Endodermal cell (in vitro differentiated cells): ENCODE data around the gene SPPL2C. TPM values are rescaled to one million over a fixed set of nuclear protein-coding genes. Genes with fewer than 3 reads are reported as not detected.
A peak's percentile ranks its signal among the peaks of the same experiment; 100 is the strongest.

Source experiments
- DNase-seq: peaks from one replicate; pipeline ENCODE4 v3.0.0-alpha.2; 2017
- H3K27ac ChIP-seq: 2 replicates; pipeline ENCODE4 v1.5.1; 2013; ENCODE audit warnings: mild to moderate bottlenecking, low read depth, low read length, moderate library complexity
- H3K27me3 ChIP-seq: 2 replicates; pipeline ENCODE4 v1.6.1; 2013; ENCODE audit warnings: mild to moderate bottlenecking, low read length, moderate library complexity; ENCODE audit not compliant: insufficient read depth, control insufficient read depth, poor library complexity, severe bottlenecking
- H3K36me3 ChIP-seq: 2 replicates; pipeline ENCODE4 v1.7.0; 2013; ENCODE audit warnings: mild to moderate bottlenecking, low read length, moderate library complexity; ENCODE audit not compliant: control insufficient read depth, insufficient read depth
- H3K4me1 ChIP-seq: one replicate; pipeline ENCODE4 v1.7.0; 2013; ENCODE audit warnings: low read length; ENCODE audit not compliant: control insufficient read depth, insufficient read depth
- H3K4me3 ChIP-seq: 2 replicates; pipeline ENCODE4 v1.5.1; 2013; ENCODE audit warnings: mild to moderate bottlenecking, low read length, moderate library complexity
- H3K9ac ChIP-seq: 2 replicates; pipeline ENCODE4 v1.6.1; 2013; ENCODE audit warnings: mild to moderate bottlenecking, low read length, moderate library complexity; ENCODE audit not compliant: poor library complexity, severe bottlenecking; ENCODE audit errors: extremely low read depth
- H3K9me3 ChIP-seq: 2 replicates; pipeline ENCODE4 v1.6.1; 2013; ENCODE audit warnings: mild to moderate bottlenecking, low read length, moderate library complexity; ENCODE audit not compliant: control insufficient read depth
- H3K27ac Mint-ChIP-seq: 2 replicates; pipeline ENCODE4 v1.8.0; 2020; ENCODE audit warnings: mixed read lengths
- H3K27me3 Mint-ChIP-seq: 2 replicates; pipeline ENCODE4 v1.8.0; 2021; ENCODE audit warnings: mild to moderate bottlenecking, mixed read lengths; ENCODE audit not compliant: insufficient read depth
- H3K36me3 Mint-ChIP-seq: 2 replicates; pipeline ENCODE4 v1.8.0; 2020; ENCODE audit warnings: low read depth, mixed read lengths
- H3K4me1 Mint-ChIP-seq: 2 replicates; pipeline ENCODE4 v1.8.0; 2020; ENCODE audit warnings: mixed read lengths
- H3K4me3 Mint-ChIP-seq: 2 replicates; pipeline ENCODE4 v1.8.0; 2020; ENCODE audit warnings: mild to moderate bottlenecking, moderate library complexity, mixed read lengths
- H3K9me3 Mint-ChIP-seq: 2 replicates; pipeline ENCODE4 v1.8.0; 2020; ENCODE audit warnings: mild to moderate bottlenecking, mixed read lengths
- CTCF ChIP-seq: fragments of 200-600 bp; sonication (generic); conservative IDR thresholded peaks from 2 replicates; pipeline ENCODE4 v1.5.0; 2021; ENCODE audit warnings: antibody characterized with exemption, mild to moderate bottlenecking
- WGBS, 2 experiments: methylation state at CpG; one replicate each; pipeline versions ENCODE4 v1.1.5 to v1.1.7; 2013; ENCODE audit warnings: missing lambda C conversion rate in 2 of 2, mixed read lengths in 1 of 2; ENCODE audit not compliant: insufficient coverage in 1 of 2, insufficient read length in 1 of 2; 5-methylcytosine and 5-hydroxymethylcytosine counted together
- total RNA-seq, 2 donors: library from RNA; stranded (reverse); fragmentation: NEBNext Ultra II Directional in 1 of 2; extraction: Animal tissue kit (Norgen Biotek cat#: 25700) in 1 of 2; gene quantifications; 2 replicates in 1 of 2; 3 replicates in 1 of 2; pipeline ENCODE4 v1.2.1, GENCODE V29; 2021

SPPL2C gene
- total RNA-seq, 2 donors from 2014 or later, result not detected

GRCh38 chr17:45868276-45868675 lies 23.6 kb downstream of the SPPL2C start:
- TF ChIP-seq CTCF, result no peak
- H3K27ac ChIP-seq, result no peak overlapping the region
- H3K4me3 ChIP-seq, result no peak overlapping the region
- H3K9ac ChIP-seq, result no peak overlapping the region
- Mint-ChIP-seq H3K9me3 (no peaks in the 10 kb centered on the region), H3K27me3 (peaks cover 2% of the 10 kb centered on the region), H3K4me3 (no peak overlapping the region), H3K4me1 (peaks cover 27% of the 10 kb centered on the region), H3K36me3 (no peaks in the 10 kb centered on the region), H3K27ac (no peak overlapping the region)
- H3K27me3 ChIP-seq, result no peaks in the 10 kb centered on the region
- no peaks in the 10 kb centered on the region for H3K9me3 ChIP-seq
- no peak for DNase-seq
- WGBS, 2 experiments, result 50 to 56% methylated on average over 4 to 5 of the region's 5 CpGs
- no peaks in the 10 kb centered on the region for H3K36me3 ChIP-seq
- no peaks in the 10 kb centered on the region for H3K4me1 ChIP-seq

- TF ChIP-seq CTCF, result no peak
- Mint-ChIP-seq H3K36me3 (no peaks in the 10 kb centered on the region), H3K27me3 (no peaks in the 10 kb centered on the region), H3K27ac (peak overlapping the region; percentile 14), H3K4me1 (peaks cover 24% of the 10 kb centered on the region), H3K4me3 (no peak overlapping the region), H3K9me3 (no peaks in the 10 kb centered on the region)
- Histone ChIP-seq H3K27me3 (no peaks in the 10 kb centered on the region), H3K36me3 (no peaks in the 10 kb centered on the region), H3K9me3 (no peaks in the 10 kb centered on the region), H3K4me3 (no peak overlapping the region), H3K9ac (no peak overlapping the region), H3K4me1 (no peaks in the 10 kb centered on the region), H3K27ac (no peak overlapping the region)
- 57 to 79% methylated on average over 6 to 13 of the region's 14 CpGs for WGBS, 2 experiments
- no peak for DNase-seq
Measured at GRCh38 chr17:45869676-45870341, 25.1 kb downstream of the SPPL2C start.

- H3K9me3 Mint-ChIP-seq, result no peaks in the 10 kb centered on the region
Measured at GRCh38 chr17:45870342-45870974, 25.8 kb downstream of the SPPL2C start.

More at GRCh38 chr17:45870342-45870974, 25.8 kb downstream of the SPPL2C start:
- no peak overlapping the region for H3K27ac ChIP-seq
- Mint-ChIP-seq H3K27ac (peak overlapping the region; percentile 14), H3K27me3 (no peaks in the 10 kb centered on the region), H3K4me3 (no peak overlapping the region), H3K36me3 (no peaks in the 10 kb centered on the region), H3K4me1 (peaks cover 18% of the 10 kb centered on the region)
- 82 to 83% methylated on average over 3 to 4 of the region's 4 CpGs for WGBS, 2 experiments
- no peaks in the 10 kb centered on the region for H3K27me3 ChIP-seq
- H3K36me3 ChIP-seq, result no peaks in the 10 kb centered on the region
- no peak for TF ChIP-seq CTCF
- H3K4me1 ChIP-seq, result no peaks in the 10 kb centered on the region
- H3K9me3 ChIP-seq, result no peaks in the 10 kb centered on the region
- no peak for DNase-seq
- no peak overlapping the region for H3K9ac ChIP-seq
- H3K4me3 ChIP-seq, result no peak overlapping the region
